ENCODE data around the gene XXYLT1.

DNA sequence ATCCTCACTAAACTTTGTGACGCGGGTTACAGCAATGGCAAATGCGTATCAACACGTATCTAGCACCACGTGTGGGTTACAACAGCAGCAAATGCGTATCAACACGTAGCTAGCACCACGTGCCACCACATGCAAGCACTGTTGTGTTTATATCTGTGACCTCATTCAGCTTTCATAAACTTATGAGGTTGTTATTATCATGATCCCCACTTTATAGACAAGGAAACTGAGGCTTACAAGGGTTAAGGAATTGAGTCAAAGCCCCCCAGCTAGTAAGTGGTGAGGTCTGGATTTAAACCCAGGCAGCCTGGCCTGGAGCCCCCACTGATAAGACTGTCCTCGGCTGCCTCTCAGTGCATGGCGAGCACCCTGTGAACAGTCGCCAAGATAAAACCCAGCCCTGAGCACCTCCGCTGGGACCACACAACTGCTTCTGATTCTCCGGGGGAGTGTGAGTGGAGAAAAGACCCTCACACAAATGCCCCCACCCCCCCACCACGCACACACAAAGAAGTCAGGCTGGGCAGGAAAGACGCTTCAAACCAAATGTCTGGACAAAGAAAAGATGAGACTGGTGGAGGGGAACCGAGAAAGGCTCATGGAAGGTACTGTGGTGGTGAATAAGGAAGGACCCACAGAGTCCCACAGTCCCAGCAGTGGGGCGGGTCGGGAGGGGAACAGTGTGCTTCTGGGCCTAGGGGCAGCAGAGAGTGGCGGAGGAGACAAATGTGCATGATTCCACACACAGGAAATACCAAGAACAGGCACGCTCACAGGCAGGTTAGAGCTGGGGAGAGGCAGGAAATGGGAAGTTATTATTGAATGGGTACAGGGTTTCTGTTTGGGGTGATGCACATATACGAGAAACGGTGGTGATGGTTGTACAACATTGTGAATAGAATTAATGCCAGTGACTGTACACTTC lies 173.4 kb downstream of the XXYLT1 start:
- TF ChIP-seq, protein P1, sequence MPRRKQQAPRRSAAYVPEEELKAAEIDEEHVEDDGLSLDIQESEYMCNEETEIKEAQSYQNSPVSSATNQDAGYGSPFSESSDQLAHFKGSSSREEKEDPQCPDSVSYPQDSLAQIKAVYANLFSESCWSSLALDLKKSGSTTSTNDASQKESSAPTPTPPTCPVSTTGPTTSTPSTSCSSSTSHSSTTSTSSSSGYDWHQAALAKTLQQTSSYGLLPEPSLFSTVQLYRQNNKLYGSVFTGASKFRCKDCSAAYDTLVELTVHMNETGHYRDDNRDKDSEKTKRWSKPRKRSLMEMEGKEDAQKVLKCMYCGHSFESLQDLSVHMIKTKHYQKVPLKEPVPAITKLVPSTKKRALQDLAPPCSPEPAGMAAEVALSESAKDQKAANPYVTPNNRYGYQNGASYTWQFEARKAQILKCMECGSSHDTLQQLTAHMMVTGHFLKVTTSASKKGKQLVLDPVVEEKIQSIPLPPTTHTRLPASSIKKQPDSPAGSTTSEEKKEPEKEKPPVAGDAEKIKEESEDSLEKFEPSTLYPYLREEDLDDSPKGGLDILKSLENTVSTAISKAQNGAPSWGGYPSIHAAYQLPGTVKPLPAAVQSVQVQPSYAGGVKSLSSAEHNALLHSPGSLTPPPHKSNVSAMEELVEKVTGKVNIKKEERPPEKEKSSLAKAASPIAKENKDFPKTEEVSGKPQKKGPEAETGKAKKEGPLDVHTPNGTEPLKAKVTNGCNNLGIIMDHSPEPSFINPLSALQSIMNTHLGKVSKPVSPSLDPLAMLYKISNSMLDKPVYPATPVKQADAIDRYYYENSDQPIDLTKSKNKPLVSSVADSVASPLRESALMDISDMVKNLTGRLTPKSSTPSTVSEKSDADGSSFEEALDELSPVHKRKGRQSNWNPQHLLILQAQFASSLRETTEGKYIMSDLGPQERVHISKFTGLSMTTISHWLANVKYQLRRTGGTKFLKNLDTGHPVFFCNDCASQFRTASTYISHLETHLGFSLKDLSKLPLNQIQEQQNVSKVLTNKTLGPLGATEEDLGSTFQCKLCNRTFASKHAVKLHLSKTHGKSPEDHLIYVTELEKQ (CRISPR knock-in tag; IDR thresholded peaks at IDR 0.05), result no peak
- TF ChIP-seq, protein P2, sequence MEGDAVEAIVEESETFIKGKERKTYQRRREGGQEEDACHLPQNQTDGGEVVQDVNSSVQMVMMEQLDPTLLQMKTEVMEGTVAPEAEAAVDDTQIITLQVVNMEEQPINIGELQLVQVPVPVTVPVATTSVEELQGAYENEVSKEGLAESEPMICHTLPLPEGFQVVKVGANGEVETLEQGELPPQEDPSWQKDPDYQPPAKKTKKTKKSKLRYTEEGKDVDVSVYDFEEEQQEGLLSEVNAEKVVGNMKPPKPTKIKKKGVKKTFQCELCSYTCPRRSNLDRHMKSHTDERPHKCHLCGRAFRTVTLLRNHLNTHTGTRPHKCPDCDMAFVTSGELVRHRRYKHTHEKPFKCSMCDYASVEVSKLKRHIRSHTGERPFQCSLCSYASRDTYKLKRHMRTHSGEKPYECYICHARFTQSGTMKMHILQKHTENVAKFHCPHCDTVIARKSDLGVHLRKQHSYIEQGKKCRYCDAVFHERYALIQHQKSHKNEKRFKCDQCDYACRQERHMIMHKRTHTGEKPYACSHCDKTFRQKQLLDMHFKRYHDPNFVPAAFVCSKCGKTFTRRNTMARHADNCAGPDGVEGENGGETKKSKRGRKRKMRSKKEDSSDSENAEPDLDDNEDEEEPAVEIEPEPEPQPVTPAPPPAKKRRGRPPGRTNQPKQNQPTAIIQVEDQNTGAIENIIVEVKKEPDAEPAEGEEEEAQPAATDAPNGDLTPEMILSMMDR (IDR thresholded peaks at IDR 0.05 in 2 of 3, conservative IDR thresholded peaks at IDR 0.05 in 1 of 3; ENCODE audit: insufficient read depth in 2 of 3, low read depth in 1 of 3, low read length in 3 of 3), result no peak
- TF ChIP-seq ZNF263 (CRISPR knock-in tag; IDR thresholded peaks at IDR 0.05; ENCODE audit: borderline replicate concordance) (no peak), SMC3 (conservative IDR thresholded peaks at IDR 0.05; ENCODE audit: insufficient read depth, low read depth, low read length) (no peak)
- TF ChIP-seq, protein P3, sequence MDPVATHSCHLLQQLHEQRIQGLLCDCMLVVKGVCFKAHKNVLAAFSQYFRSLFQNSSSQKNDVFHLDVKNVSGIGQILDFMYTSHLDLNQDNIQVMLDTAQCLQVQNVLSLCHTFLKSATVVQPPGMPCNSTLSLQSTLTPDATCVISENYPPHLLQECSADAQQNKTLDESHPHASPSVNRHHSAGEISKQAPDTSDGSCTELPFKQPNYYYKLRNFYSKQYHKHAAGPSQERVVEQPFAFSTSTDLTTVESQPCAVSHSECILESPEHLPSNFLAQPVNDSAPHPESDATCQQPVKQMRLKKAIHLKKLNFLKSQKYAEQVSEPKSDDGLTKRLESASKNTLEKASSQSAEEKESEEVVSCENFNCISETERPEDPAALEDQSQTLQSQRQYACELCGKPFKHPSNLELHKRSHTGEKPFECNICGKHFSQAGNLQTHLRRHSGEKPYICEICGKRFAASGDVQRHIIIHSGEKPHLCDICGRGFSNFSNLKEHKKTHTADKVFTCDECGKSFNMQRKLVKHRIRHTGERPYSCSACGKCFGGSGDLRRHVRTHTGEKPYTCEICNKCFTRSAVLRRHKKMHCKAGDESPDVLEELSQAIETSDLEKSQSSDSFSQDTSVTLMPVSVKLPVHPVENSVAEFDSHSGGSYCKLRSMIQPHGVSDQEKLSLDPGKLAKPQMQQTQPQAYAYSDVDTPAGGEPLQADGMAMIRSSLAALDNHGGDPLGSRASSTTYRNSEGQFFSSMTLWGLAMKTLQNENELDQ (CRISPR knock-in tag; IDR thresholded peaks at IDR 0.05; ENCODE audit: borderline replicate concordance), result no peak

Data from K562 (cell line).